GM18499 (cell line): ENCODE measurements around the gene LRSAM1.

Source experiments
- ATAC-seq: cut with Tn5 transposase; IDR thresholded peaks from one replicate; pipeline ENCODE4 v1.9.1; 2021; ENCODE audit warnings: moderate number of reproducible peaks; ENCODE audit not compliant: insufficient read depth, unreplicated experiment

Gene LRSAM1

DNA sequence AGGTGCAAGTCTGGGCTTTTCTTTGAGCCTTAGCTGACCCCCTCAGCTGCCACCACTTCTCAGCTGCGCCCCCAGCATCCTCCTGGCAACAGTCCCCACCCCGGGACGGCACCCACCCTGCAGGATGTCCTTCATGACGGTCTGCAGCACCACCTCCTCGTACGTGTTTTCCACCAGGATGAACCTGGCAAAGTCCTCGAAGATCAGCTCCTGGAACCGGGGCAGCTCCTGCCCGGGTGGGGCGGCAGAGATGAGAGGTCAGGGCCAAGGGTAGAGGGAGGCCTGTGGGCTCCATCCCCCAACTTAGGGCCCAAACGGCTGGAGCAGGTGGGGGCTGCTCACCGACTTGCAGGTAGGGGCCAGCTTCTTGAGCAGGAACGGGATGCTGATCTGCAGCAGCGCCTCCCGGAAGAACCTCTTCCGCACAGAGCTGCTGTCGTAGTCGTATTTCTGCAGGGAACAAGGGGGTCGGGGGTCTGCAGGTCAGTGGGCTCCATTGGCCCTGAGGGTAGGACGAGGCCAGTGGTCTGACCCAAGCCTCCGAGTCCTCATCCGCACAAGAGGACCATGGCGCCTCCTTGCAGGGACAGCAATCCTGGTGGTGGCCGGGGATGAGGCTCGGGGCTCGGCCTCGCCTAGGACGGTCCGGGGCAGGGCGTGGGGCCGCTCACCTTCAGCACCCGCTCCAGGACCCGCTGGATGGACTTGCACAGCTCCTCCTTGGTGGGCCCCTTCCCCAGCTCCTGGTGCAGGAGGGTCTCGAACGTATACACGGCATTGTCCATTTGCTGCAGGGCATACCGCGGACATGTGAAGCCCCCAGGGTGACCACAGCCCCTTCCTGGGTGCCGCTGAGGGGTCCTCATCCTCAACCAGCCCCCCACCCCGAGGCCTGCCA lies 56.7 kb downstream of the LRSAM1 start:
- no peak for ATAC-seq

GRCh38 chr9:127508901-127509260 lies 57.6 kb downstream of the LRSAM1 start:
- no peak for ATAC-seq

- no peak for ATAC-seq
Observed at GRCh38 chr9:127509261-127509954, 58.1 kb downstream of the LRSAM1 start.

DNA sequence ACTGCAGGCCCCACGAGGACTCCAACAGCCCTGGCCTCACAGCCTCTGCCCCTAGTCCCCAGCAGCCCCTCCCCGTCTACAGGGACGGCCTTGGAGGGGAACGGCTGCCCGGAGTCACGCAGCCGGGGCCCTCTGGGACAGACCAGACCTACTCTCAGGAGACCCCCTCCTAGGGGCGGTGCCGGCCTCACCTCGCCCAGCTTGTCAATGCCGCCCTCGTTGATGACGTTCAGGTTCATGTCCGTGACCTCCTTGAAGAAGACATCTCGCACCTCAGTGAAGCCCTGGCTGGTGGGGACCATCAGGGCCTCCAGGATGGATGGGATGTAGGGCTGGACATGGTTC lies 58.6 kb downstream of the LRSAM1 start:
- no peak for ATAC-seq

DNA sequence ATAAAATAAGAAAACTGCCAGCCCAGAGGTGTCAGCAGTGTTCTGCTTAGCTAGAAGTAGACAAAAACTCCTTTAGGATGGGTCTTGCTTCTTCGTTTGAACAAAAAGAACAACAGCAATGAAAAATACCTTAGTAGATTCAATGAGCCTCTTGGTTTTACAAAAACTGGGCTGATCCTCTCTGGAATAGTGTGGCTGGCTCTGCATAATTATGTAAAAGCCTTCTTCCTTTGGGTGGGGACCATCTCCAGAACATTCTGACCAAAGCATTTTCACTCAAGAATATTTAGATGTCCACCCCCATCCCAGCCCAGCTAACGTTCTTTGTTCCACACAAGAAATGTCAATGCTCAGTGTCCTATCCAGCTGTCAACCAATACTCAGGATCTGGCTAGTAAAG lies 63.2 kb downstream of the LRSAM1 start:
- ATAC-seq = no peak

GRCh38 chr9:127516835-127517607 lies 65.7 kb downstream of the LRSAM1 start:
- no peak for ATAC-seq

- ATAC-seq = no peak
Observed at GRCh38 chr9:127517620-127518019, 66.3 kb downstream of the LRSAM1 start.

DNA sequence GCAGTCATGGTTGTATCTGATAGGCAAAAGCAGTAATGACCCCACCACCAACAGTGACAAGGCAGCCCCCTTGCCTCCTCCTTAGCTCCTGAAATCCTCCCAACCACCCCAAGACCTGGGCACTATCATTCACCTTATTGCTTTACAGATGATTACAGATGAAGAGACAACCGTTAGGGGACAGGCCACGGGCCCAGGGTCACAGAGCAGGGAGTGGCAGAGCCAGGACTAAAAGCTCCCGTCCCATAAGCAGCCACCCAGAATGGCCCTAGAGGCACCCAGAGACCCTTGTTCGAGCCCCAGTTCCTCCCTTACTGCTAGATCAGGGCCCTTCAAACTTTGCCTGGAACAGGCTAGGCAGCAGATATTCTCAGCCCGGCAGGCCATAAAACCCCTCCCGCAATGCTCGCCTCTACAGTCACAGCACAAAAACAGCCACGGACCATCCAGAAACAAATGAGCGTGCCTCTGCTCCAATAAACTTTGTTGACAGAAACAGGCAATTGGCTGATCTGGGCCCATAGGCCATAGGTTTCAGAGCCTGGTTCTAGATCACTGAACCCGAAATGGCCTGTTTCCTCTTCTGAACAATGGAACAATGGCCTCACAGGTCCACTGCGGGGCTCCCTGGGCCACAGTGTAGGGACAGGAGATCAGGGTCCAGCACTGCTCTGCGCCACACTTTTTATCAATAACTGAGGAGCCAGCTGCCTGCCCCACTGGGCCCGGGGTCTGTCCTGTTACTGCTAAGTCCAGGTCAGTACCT lies 67.0 kb downstream of the LRSAM1 start:
- ATAC-seq = no peak

DNA sequence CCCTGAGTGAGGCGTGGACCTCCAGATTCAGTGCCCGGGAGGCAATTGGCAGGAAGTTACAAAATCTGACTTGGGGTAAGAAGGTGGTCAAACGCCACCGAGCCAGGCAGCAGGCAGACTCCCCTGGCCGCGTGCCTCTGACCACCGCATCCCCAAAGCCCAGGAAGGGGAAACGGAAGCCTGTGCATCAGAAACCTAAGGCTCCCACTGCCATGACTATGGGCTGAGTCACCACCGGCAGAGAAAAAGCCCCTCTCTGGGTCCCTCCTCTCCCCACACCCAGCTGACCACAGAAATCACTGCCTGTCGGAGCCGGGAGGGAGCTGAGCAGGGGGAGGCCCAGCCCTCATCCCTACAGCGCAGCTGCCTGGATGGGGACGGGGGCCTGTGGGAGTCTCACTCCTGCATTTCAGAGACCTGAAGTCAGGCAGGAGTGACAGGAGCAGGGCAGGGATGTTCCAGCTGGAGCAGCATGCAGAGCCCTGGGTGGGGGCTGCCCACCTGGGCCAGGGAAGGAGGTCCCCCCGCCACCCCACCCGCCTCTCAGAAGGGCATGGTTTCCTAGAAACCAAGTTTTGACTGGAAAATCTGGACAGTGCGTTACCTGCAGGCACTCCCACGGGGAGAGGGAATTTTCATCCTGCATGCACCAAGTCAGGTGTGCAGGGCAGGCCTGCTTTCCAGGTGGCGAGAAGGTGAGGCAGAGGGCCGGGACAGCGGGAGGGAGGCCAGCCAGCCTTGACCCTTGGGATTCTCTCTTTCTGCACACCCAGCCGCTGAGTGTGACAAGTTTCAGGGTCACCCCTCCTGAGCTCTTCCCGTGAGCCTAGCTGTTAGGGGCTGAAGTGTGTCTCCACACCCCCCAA lies 68.2 kb downstream of the LRSAM1 start:
- ATAC-seq = no peak

- ATAC-seq = no peak
Observed at GRCh38 chr9:127520941-127521918, 69.9 kb downstream of the LRSAM1 start.

DNA sequence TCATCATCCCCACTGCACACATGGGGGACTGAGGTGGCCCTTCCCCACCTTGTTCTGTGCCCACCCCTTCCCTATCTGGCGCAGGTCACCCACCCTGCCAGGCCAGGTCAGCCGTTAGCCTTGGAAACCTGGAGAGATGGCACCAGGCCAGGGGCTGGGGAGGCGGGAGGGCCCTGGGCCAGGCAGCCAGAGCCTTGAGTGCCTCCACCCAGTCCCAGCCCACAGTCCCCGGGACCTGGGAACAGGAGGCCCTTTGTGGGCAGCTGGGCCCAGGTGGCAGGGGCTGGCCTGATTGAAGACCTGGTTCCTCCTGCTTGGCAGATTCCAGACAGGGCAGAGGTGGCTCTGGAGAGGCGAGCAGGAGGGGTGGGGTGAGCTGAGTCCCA lies 70.6 kb downstream of the LRSAM1 start:
- no peak for ATAC-seq

DNA sequence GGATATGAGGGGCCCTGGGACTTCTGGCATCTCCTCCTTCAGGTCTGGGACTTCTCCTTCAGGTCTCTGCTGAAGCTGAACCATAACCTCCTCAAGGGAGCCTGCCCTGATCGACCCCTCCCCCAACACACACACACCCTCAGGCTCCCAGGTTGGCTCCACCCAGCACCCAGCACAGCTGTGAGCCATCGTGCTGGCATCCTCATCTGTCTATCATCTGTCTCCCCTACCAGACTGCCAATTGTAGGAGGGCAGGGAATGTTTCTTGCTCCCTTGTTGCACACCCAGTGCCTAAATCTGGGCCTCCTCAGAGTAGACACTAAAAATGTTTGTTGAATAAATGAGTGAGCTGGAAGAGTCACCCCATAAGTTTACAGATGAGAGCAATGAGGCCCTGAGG lies 71.4 kb downstream of the LRSAM1 start:
- no peak for ATAC-seq

DNA sequence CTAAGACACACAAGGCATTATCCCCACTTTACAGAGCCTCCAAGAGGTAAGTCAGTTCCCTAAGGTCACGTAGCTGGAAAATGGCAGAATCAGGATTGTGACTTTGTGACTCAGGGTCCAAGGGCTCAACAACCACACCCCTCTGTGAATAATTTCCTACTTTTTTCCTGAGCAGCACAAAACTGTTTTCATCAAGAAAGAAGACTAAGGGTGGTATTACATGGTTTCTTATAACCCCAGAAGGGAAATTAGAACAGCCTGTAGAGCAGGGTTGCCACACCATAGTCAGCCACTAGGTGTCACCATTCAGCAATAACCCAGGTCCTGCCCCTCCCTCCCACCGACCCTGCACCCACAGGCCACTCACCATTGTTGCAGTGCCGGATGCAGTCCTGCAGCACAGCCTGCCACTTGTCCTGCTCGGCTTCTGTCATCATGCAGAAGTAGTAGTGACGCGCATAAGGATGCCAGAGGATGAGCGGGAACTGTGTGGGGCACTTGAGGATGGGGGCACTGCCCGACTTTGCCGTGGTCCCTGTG lies 72.1 kb downstream of the LRSAM1 start:
- no peak for ATAC-seq

- ATAC-seq = no peak
Observed at GRCh38 chr9:127524373-127524772, 73.1 kb downstream of the LRSAM1 start.

- ATAC-seq = no peak
Observed at GRCh38 chr9:127525401-127526188, 74.3 kb downstream of the LRSAM1 start.

GRCh38 chr9:127526655-127527559 lies 75.6 kb downstream of the LRSAM1 start:
- ATAC-seq = no peak
